Karpas-422 (cell line): ENCODE results near the gene CCDC88A. TPM values are rescaled to one million over a fixed set of nuclear protein-coding genes. Genes with fewer than 3 reads are reported as not detected.
"Not testable (repeated sequence)": the region's sequence is repeated elsewhere in the genome, so short reads cannot be mapped to it uniquely, and the experiment has no call there.

Source experiments
- DNase-seq: peaks from one replicate; pipeline ENCODE4 v3.0.0-alpha.2; 2015
- H2AFZ ChIP-seq: fragments of 200-600 bp; sonication (generic); 2 replicates; pipeline ENCODE4 v1.6.1; 2014; ENCODE audit warnings: antibody characterized with exemption, low read length, mixed read lengths
- H3K27ac ChIP-seq: fragments of 200-600 bp; sonication (generic); 2 replicates; pipeline ENCODE4 v1.5.1; 2014; ENCODE audit warnings: mild to moderate bottlenecking, low read length, moderate library complexity
- H3K27me3 ChIP-seq: fragments of 200-600 bp; sonication (generic); 2 replicates; pipeline ENCODE4 v1.6.1; 2014; ENCODE audit warnings: low read length, mixed read lengths
- H3K36me3 ChIP-seq: fragments of 200-600 bp; sonication (generic); 2 replicates; pipeline ENCODE4 v1.6.1; 2014; ENCODE audit warnings: low read length, mixed read lengths; ENCODE audit not compliant: insufficient read depth
- H3K4me1 ChIP-seq: fragments of 200-600 bp; sonication (generic); 2 replicates; pipeline ENCODE4 v1.6.1; 2014; ENCODE audit warnings: mild to moderate bottlenecking, low read length, mixed read lengths
- H3K4me2 ChIP-seq: fragments of 200-600 bp; sonication (generic); 2 replicates; pipeline ENCODE4 v1.6.1; 2014; ENCODE audit warnings: low read length, low read depth, mild to moderate bottlenecking; ENCODE audit not compliant: poor library complexity, severe bottlenecking
- H3K4me3 ChIP-seq: fragments of 200-600 bp; sonication (generic); 2 replicates; pipeline ENCODE4 v1.5.1; 2014; ENCODE audit warnings: mild to moderate bottlenecking, antibody characterized with exemption, low read length, mixed read lengths
- H3K79me2 ChIP-seq: fragments of 200-600 bp; sonication (generic); 2 replicates; pipeline ENCODE4 v1.6.1; 2014; ENCODE audit warnings: mild to moderate bottlenecking, low read length, mixed read lengths
- H3K9ac ChIP-seq: fragments of 200-600 bp; sonication (generic); 2 replicates; pipeline ENCODE4 v1.6.0; 2014; ENCODE audit warnings: low read length
- H3K9me2 ChIP-seq: fragments of 200-600 bp; sonication (generic), shearing (Covaris generic); replicated peaks from 2 replicates; pipeline ENCODE4 v1.6.0; 2014; ENCODE audit warnings: mild to moderate bottlenecking, low read length, moderate library complexity; ENCODE audit not compliant: insufficient read depth
- H3K9me3 ChIP-seq: fragments of 300-700, 200-600 bp; sonication (generic); 2 replicates; pipeline ENCODE4 v1.6.1; 2014; ENCODE audit warnings: low read length, mixed read lengths
- H4K20me1 ChIP-seq: fragments of 200-600 bp; sonication (generic); 2 replicates; pipeline ENCODE4 v1.6.1; 2014; ENCODE audit warnings: mild to moderate bottlenecking, antibody characterized with exemption, low read length, low read depth; ENCODE audit not compliant: insufficient read depth
- total RNA-seq: library from RNA; depleted of rRNA; stranded (reverse); fragments of >200 nt; shearing (Covaris generic); gene quantifications from 2 replicates; pipeline ENCODE4 v1.2.3, GENCODE V29; 2014; ENCODE audit warnings: low replicate concordance

Gene CCDC88A
- total RNA-seq, 1 experiment from 2014 or later = 262 TPM

DNA sequence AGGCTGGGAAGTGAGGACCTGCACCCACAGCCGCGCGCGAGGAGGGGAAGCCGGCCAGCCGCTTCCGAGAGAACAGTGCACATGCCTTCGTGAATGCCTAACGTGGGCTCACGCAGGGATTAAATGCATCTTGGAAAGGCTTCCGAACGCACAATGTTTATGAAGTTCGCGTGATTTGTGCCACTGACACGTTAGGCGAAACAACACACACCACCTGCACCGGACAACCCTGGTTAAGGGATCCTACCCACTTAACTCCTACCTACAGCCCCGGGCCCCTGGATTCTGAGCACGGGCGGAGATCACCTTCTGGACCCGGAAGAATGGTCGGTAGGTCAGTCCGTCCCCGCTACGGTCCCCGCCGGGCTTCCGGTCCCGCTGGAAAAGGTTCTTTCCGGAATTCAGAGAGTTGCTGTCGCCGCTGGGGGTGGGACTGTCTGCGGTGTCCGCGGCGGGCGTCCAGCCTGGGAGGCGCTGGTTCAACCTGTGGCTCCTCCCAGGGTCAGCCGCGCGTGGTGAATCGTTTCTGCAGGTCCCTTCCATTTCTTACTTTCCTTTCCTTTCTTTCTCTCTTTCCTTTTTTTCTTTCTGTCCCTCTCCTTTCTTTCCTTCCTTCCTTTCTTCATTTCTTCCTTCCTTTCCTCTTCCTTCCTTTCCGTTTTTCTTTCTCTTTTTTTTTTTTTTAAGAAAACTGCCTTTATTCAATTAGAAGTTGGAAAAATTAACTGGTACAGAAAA, 150.6 kb downstream of the CCDC88A start, which contains the start of gene MTIF2:
MTIF2 (minus strand) TSS at position 325 of the 738 bp plus-strand sequence. CDS start 5,373 bp downstream, outside the sequence.
- no peaks in the 10 kb centered on the region for H3K27me3 ChIP-seq
- no peaks in the 10 kb centered on the region for H3K9me3 ChIP-seq
- H3K27ac ChIP-seq = peak within 1 kb of the TSS; percentile 74
- H3K4me3 ChIP-seq = peak within 1 kb of the TSS; percentile 98
- H3K4me1 ChIP-seq = peaks cover 18% of the 10 kb centered on the region
- peak within 1 kb of the TSS; percentile 86 for H3K4me2 ChIP-seq
- H4K20me1 ChIP-seq = no peaks in the 10 kb centered on the region
- no peaks in the 10 kb centered on the region for H3K9me2 ChIP-seq
- peak; percentile 97 for DNase-seq
- H3K79me2 ChIP-seq = peaks cover 32% of the 10 kb centered on the region
- H2AFZ ChIP-seq = peak within 1 kb of the TSS; percentile 50
- H3K36me3 ChIP-seq = peaks cover 19% of the 10 kb centered on the region; the same call in 1 of the 2 replicates
- H3K9ac ChIP-seq = peak within 1 kb of the TSS; percentile 94

GRCh38 chr2:55268288-55268906, 151.3 kb downstream of the CCDC88A start:
- H3K4me3 ChIP-seq = peak overlapping the region; percentile 98
- DNase-seq = no peak
- H4K20me1 ChIP-seq = no peaks in the 10 kb centered on the region
- H3K79me2 ChIP-seq = peaks cover 32% of the 10 kb centered on the region
- H3K4me1 ChIP-seq = peaks cover 18% of the 10 kb centered on the region
- peak overlapping the region; percentile 86 for H3K4me2 ChIP-seq
- no peaks in the 10 kb centered on the region for H3K9me2 ChIP-seq
- H2AFZ ChIP-seq = peak overlapping the region; percentile 49; the same call in 1 of the 2 replicates
- peaks cover 26% of the 10 kb centered on the region; the same call in 1 of the 2 replicates for H3K36me3 ChIP-seq
- H3K27ac ChIP-seq = peak overlapping the region; percentile 68
- H3K9ac ChIP-seq = peak overlapping the region; percentile 94
- no peaks in the 10 kb centered on the region for H3K27me3 ChIP-seq
- H3K9me3 ChIP-seq = no peaks in the 10 kb centered on the region

DNA sequence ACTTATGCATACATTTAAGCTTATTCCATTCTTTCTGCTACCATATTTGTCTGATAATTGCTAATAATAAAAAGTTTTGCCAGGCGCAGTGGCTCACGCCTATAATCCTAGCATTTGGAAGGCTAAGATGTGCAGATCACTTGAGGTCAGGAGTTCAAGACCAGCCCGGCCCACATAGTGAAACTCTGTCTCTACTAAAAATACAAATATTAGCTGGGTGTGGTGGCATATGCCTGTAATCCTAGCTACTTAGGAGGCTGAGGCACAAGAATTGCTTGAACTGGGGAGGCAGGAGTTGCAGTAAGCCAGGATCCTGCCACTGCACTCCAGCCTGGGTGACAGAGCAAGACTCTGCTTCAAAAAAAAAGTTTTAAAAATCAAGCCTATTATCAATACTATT, 160.1 kb downstream of the CCDC88A start:
- H3K4me3 ChIP-seq, H3K9ac ChIP-seq, H3K4me2 ChIP-seq, H2AFZ ChIP-seq, H3K79me2 ChIP-seq, H3K4me1 ChIP-seq, H3K9me2 ChIP-seq, DNase-seq, H3K9me3 ChIP-seq, H3K27me3 ChIP-seq, H3K27ac ChIP-seq, H4K20me1 ChIP-seq: not testable (repeated sequence)
- H3K36me3 ChIP-seq = peaks cover 43% of the 10 kb centered on the region

GRCh38 chr2:55252832-55253231, 166.8 kb downstream of the CCDC88A start:
- Histone ChIP-seq H3K79me2 (no peaks in the 10 kb centered on the region), H3K27ac (no peak overlapping the region), H4K20me1 (no peaks in the 10 kb centered on the region), H3K9me3 (no peaks in the 10 kb centered on the region), H3K9me2 (no peaks in the 10 kb centered on the region), H3K9ac (no peak overlapping the region), H3K4me1 (no peaks in the 10 kb centered on the region), H3K4me2 (no peak overlapping the region), H3K27me3 (no peaks in the 10 kb centered on the region), H2AFZ (no peak overlapping the region), H3K4me3 (no peak overlapping the region), H3K36me3 (peaks cover 41% of the 10 kb centered on the region)
- no peak for DNase-seq

DNA sequence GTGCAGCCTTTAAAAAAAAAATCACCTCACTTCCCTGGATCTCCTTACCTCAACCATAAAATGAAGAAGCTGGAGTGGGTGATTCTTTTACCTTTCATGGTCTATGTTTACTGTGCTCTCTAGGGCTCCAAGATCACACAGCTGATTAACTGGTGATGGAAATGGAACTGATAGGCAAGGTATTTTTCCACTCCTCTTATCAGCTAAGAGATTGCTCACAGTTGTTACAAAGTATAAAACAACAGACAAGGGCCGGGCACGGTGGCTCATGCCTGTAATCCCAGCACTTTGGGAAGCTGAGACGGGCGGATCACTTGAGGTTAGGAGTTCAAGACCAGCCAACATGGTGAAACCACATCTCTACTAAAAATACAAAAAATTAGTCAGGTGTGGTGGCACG, 172.6 kb downstream of the CCDC88A start:
- no peaks in the 10 kb centered on the region for H4K20me1 ChIP-seq
- no peak overlapping the region for H3K9ac ChIP-seq
- H3K4me3 ChIP-seq = no peak overlapping the region
- H3K79me2 ChIP-seq = no peaks in the 10 kb centered on the region
- H3K9me2 ChIP-seq = no peaks in the 10 kb centered on the region
- no peak overlapping the region for H3K27ac ChIP-seq
- H3K36me3 ChIP-seq = peaks cover 58% of the 10 kb centered on the region
- H3K4me2 ChIP-seq = no peak overlapping the region
- H2AFZ ChIP-seq = no peak overlapping the region
- H3K9me3 ChIP-seq = no peaks in the 10 kb centered on the region
- no peak for DNase-seq
- H3K27me3 ChIP-seq = no peaks in the 10 kb centered on the region
- H3K4me1 ChIP-seq = no peaks in the 10 kb centered on the region

GRCh38 chr2:55245411-55245810, 174.2 kb downstream of the CCDC88A start:
- Histone ChIP-seq H3K79me2 (no peaks in the 10 kb centered on the region), H3K4me2 (no peak overlapping the region), H3K36me3 (peaks cover 55% of the 10 kb centered on the region)

DNA sequence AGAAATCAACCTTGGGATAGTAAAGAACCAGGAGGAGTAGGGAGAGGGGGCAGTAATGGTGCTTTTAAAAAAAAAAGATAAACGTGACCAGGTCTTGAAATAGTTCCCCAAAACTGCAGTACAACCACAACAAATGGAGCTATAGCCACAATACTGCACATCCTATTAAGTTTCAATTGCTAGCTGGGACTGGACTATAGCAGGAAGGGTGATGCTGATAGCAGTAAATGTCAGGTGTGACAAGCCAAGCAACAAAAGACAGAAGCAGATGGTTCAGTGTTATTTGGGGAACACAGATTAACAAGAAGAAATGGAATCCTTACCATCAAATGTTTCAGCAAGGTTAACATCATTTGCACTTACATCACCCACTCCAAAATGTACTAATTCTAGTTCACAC, 177.0 kb downstream of the CCDC88A start:
- DNase-seq = no peak
- Histone ChIP-seq H3K9me3 (no peaks in the 10 kb centered on the region), H3K9ac (no peak overlapping the region), H3K36me3 (peaks cover 43% of the 10 kb centered on the region), H3K79me2 (no peaks in the 10 kb centered on the region), H3K4me2 (no peak overlapping the region), H3K27me3 (no peaks in the 10 kb centered on the region), H3K27ac (no peak overlapping the region), H3K9me2 (no peaks in the 10 kb centered on the region), H2AFZ (no peak overlapping the region), H3K4me1 (no peaks in the 10 kb centered on the region), H3K4me3 (no peak overlapping the region), H4K20me1 (no peaks in the 10 kb centered on the region)

More at GRCh38 chr2:55245411-55245810, 174.2 kb downstream of the CCDC88A start:
- Histone ChIP-seq H3K4me3 (no peak overlapping the region), H3K9me3 (no peaks in the 10 kb centered on the region), H3K4me1 (no peaks in the 10 kb centered on the region), H3K27ac (no peak overlapping the region), H4K20me1 (no peaks in the 10 kb centered on the region), H3K9ac (no peak overlapping the region), H2AFZ (no peak overlapping the region), H3K27me3 (no peaks in the 10 kb centered on the region), H3K9me2 (no peaks in the 10 kb centered on the region)
- no peak for DNase-seq

GRCh38 chr2:55241582-55241981, 178.1 kb downstream of the CCDC88A start:
- not testable (repeated sequence) for DNase-seq, H3K4me1 ChIP-seq, H2AFZ ChIP-seq, H3K27me3 ChIP-seq, H3K9ac ChIP-seq, H3K9me2 ChIP-seq, H3K9me3 ChIP-seq, H4K20me1 ChIP-seq, H3K4me2 ChIP-seq, H3K4me3 ChIP-seq, H3K27ac ChIP-seq, H3K79me2 ChIP-seq
- H3K36me3 ChIP-seq = peaks cover 45% of the 10 kb centered on the region
